Ishikawa (cell line): ENCODE results near the gene SMIM28.
A peak's percentile ranks its signal among the peaks of the same experiment; 100 is the strongest.

Experiments used
- CREB1 ChIP-seq: IDR thresholded peaks from 2 replicates; pipeline ENCODE4 v1.6.1; 2012; ENCODE audit warnings: low read depth
- EGR1 ChIP-seq: IDR thresholded peaks from 2 replicates; pipeline ENCODE4 v1.6.1; 2012
- FOXM1 ChIP-seq: IDR thresholded peaks from 2 replicates; pipeline ENCODE4 v1.6.1; 2012; ENCODE audit warnings: low read depth, borderline replicate concordance
- REST ChIP-seq: IDR thresholded peaks from 2 replicates; pipeline ENCODE4 v1.6.1; 2012; ENCODE audit warnings: low read depth, mild to moderate bottlenecking
- TAF1 ChIP-seq: IDR thresholded peaks from 2 replicates; pipeline ENCODE4 v1.6.1; 2012; ENCODE audit warnings: low read depth, mild to moderate bottlenecking
- TF ChIP-seq, protein P1 (sequence below): IDR thresholded peaks from 2 replicates; pipeline ENCODE4 v1.6.1; 2012

GRCh38 chr6:138403801-138404665, 26.3 kb downstream of the SMIM28 start, which contains the start of gene HEBP2:
- TF ChIP-seq EGR1 (peak; percentile 80), TAF1 (peak; percentile 59; the same call in 1 of the 2 replicates), FOXM1 (peak; percentile 53; the same call in 1 of the 2 replicates), REST (no peak), CREB1 (0 out of 2 replicates have a peak, but pooled peaks have one; percentile 12)
- TF ChIP-seq, protein P1, sequence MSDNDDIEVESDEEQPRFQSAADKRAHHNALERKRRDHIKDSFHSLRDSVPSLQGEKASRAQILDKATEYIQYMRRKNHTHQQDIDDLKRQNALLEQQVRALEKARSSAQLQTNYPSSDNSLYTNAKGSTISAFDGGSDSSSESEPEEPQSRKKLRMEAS, result peak; percentile 81
